MCF 10A (cell line): ENCODE data around the gene ALDH3A2. TPM values are rescaled to one million over a fixed set of nuclear protein-coding genes. Genes with fewer than 3 reads are reported as not detected.

ENCODE experiments used
- BruUV-seq: library from RNA; stranded (reverse); fragments of 400-500 nt; replicated peaks from 2 replicates; lab custom pipeline; 2021; lab: Mats Ljungman, UMichigan
- CTCF ChIA-PET: fragments of 300-600 bp; sonication (Branson Sonifier 250); formaldehyde crosslinking; extraction: SDS; loops from one replicate; lab custom pipeline; 2021; ENCODE audit warnings: antibody characterized with exemption, inconsistent platforms; lab: Yijun Ruan, JAX
- POLR2A ChIA-PET: fragments of 300-600, 350-650 bp; sonication (Branson Sonifier 250); formaldehyde crosslinking; extraction: SDS; loops from one replicate; lab custom pipeline; 2020; ENCODE audit warnings: antibody characterized with exemption, inconsistent platforms; lab: Yijun Ruan, JAX
- DNase-seq: peaks from one replicate; pipeline ENCODE4 v3.0.0-alpha.2; 2018; ENCODE audit not compliant: unreplicated experiment
- H3K27ac Mint-ChIP-seq: one replicate; pipeline ENCODE4 v1.8.0; 2022; ENCODE audit warnings: mild to moderate bottlenecking, low read depth, mixed read lengths; ENCODE audit not compliant: unreplicated experiment
- H3K27me3 Mint-ChIP-seq: one replicate; pipeline ENCODE4 v1.8.0; 2022; ENCODE audit warnings: mixed read lengths; ENCODE audit not compliant: insufficient read depth, unreplicated experiment
- H3K36me3 Mint-ChIP-seq: one replicate; pipeline ENCODE4 v1.8.0; 2022; ENCODE audit warnings: mild to moderate bottlenecking, moderate library complexity, mixed read lengths; ENCODE audit not compliant: insufficient read depth, unreplicated experiment
- H3K4me1 Mint-ChIP-seq: one replicate; pipeline ENCODE4 v1.8.0; 2022; ENCODE audit warnings: mixed read lengths; ENCODE audit not compliant: insufficient read depth, unreplicated experiment
- H3K4me3 Mint-ChIP-seq: one replicate; pipeline ENCODE4 v1.8.0; 2022; ENCODE audit warnings: mild to moderate bottlenecking, moderate library complexity, mixed read lengths; ENCODE audit not compliant: unreplicated experiment
- H3K9me3 Mint-ChIP-seq: one replicate; pipeline ENCODE4 v1.8.0; 2022; ENCODE audit warnings: mixed read lengths; ENCODE audit not compliant: unreplicated experiment
- CTCF ChIP-seq: fragments of 200-600 bp; IDR thresholded peaks from one replicate; pipeline ENCODE4 v1.8.0; 2022; ENCODE audit warnings: antibody characterized with exemption, mild to moderate bottlenecking; ENCODE audit not compliant: unreplicated experiment
- intact Hi-C: fragments of 100-400 bp; cut with micrococcal nuclease; formaldehyde crosslinking; loops from 2 replicates; pipeline ENCODE4 v1.14.1; 2022
- total RNA-seq: library from RNA; stranded (reverse); gene quantifications from 2 replicates; pipeline ENCODE4 v1.2.3, GENCODE V29; 2022

Gene ALDH3A2
- total RNA-seq, 1 experiment from 2014 or later, result 50.9 TPM

DNA sequence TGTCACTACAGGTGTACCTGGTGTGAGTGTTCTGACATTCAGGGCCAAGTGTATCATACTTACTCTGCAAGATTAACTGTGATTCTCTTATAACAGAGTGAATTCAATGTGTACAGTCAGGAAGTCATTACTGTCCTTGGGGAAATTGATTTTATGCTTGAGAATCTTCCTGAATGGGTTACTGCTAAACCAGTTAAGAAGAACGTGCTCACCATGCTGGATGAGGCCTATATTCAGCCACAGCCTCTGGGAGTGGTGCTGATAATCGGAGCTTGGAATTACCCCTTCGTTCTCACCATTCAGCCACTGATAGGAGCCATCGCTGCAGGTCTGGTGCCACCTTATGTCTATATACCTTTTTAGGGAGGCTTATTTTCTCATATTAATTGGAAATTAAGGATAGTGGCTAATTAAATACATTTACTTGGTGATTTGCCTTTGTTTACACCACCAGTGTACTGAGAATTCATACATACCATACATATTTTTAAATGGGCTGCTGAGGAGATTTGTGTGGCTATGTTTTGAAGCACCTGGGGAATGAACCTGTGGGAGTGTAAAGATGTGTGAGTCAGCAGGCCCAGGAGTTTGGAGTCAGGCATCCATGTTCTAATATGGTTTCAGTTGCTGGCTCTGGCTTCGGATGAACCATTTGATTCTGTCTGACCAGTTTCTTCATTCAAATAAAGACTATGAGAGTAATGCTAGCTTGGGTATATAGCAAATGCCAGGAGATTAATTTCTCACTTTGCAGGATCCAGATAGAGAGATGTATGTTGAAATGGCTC lies 3.1 kb downstream of the ALDH3A2 start:
- ChIA-PET POLR2A (interaction anchor here (0.6 to 12.2 kb wide), 14 partner anchors 9 to 296 kb away, joined by 3 to 340 read pairs (median 4); partner anchors contain the start of genes ALDH3A1 and B9D1), CTCF (interaction anchor here (0.6 to 2.6 kb wide), 13 partner anchors 10 to 168 kb away, joined by 3 to 14 read pairs (median 5); no protein-coding TSS in a partner anchor)
- Mint-ChIP-seq H3K4me3 (peak overlapping the region; percentile 97), H3K9me3 (no peaks in the 10 kb centered on the region), H3K27me3 (no peaks in the 10 kb centered on the region), H3K27ac (peak overlapping the region; percentile 97), H3K4me1 (peaks cover 37% of the 10 kb centered on the region), H3K36me3 (peaks cover 49% of the 10 kb centered on the region)
- no TSS peak for BruUV-seq
- DNase-seq, result peak; percentile 45
- no peak for TF ChIP-seq CTCF
- intact Hi-C loops, result no loop called here

DNA sequence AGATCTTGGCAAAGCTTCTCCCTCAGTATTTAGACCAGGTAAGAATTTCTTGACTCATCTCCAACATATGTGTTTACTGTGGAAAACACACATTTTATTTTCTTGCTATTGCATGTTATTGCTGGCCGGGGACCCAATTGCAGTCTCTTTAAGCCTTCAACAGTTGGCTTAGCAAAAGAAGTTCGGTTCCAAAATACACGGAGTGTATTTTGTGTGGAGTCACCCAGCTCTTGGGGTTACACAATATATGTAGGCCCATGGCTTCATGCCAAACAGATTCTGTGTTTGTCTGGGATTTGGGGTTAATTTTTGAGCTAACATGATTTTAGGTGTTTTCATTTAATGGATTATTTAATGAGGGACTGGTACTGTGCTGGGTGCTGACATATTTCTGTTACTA lies 4.0 kb downstream of the ALDH3A2 start:
- intact Hi-C loops, result no loop called here
- H3K27me3 Mint-ChIP-seq, result no peaks in the 10 kb centered on the region
- peaks cover 58% of the 10 kb centered on the region for H3K36me3 Mint-ChIP-seq
- DNase-seq, result peak; percentile 80
- H3K4me1 Mint-ChIP-seq, result peaks cover 28% of the 10 kb centered on the region
- BruUV-seq, result no TSS peak
- no peaks in the 10 kb centered on the region for H3K9me3 Mint-ChIP-seq
- peak overlapping the region; percentile 97 for H3K4me3 Mint-ChIP-seq
- ChIA-PET POLR2A (interaction anchor here (0.6 to 12.2 kb wide), 15 partner anchors 8 to 290 kb away, joined by 3 to 340 read pairs (median 5); partner anchors contain the start of genes ALDH3A1 and B9D1), CTCF (interaction anchor here (0.6 to 2.6 kb wide), 17 partner anchors 9 to 358 kb away, joined by 3 to 14 read pairs (median 5); no protein-coding TSS in a partner anchor)
- TF ChIP-seq CTCF, result no peak
- H3K27ac Mint-ChIP-seq, result peak overlapping the region; percentile 97

DNA sequence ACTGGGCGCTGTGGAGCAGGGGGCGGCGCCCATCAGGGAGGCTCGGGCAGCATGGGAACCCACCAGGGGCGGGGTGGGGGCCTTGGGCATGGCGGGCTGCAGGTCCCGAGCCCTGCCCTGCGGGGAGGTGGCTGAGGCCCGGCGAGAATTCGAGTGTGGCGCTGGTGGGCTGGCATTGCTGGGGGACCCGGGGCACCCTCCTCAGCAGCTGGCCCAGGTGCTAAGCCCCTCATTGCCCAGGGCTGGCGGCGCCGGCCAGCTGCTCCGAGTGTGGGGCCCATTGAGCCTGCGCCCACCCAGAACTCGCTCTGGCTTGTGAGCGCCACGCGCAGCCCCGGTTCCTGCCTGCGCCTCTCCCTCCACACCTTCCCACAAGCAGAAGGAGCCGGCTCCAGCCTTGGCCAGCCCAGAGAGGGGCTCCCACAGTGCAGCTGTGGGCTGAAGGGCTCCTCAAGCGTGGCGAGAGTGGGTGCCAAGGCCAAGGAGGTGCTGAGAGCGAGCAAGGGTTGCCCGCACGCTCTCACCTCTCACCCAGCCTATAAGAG lies 5.9 kb downstream of the ALDH3A2 start:
- CTCF ChIA-PET, result interaction anchor here (0.7 to 1.6 kb wide), 3 partner anchors 62 to 112 kb away, joined by 3 to 8 read pairs (median 7); partner anchors contain the start of gene SLC47A2
- peaks cover 23% of the 10 kb centered on the region for H3K4me1 Mint-ChIP-seq
- no peak for TF ChIP-seq CTCF
- no TSS peak for BruUV-seq
- intact Hi-C loops, result no loop called here
- H3K36me3 Mint-ChIP-seq, result peaks cover 76% of the 10 kb centered on the region
- POLR2A ChIA-PET, result interaction anchor here (0.9 to 12.2 kb wide), 3 partner anchors 8 to 94 kb away, joined by 3 to 340 read pairs (median 4); no protein-coding TSS in a partner anchor
- no peak for DNase-seq
- no peak overlapping the region for H3K4me3 Mint-ChIP-seq
- H3K9me3 Mint-ChIP-seq, result no peaks in the 10 kb centered on the region
- no peak overlapping the region for H3K27ac Mint-ChIP-seq
- H3K27me3 Mint-ChIP-seq, result no peaks in the 10 kb centered on the region

- CTCF ChIA-PET, result interaction anchor here (0.5 to 1.5 kb wide), 5 partner anchors 8 to 141 kb away, joined by 3 to 7 read pairs (median 4); no protein-coding TSS in a partner anchor
- DNase-seq, result no peak
- Mint-ChIP-seq H3K36me3 (peaks cover 81% of the 10 kb centered on the region), H3K27me3 (no peaks in the 10 kb centered on the region), H3K27ac (no peak overlapping the region), H3K4me3 (no peak overlapping the region), H3K9me3 (no peaks in the 10 kb centered on the region), H3K4me1 (peaks cover 23% of the 10 kb centered on the region)
- BruUV-seq, result no TSS peak
- POLR2A ChIA-PET, result interaction anchor here (0.9 to 1.5 kb wide), 3 partner anchors 94 to 98 kb away, joined by 3 to 5 read pairs (median 4); no protein-coding TSS in a partner anchor
- no peak for TF ChIP-seq CTCF
- intact Hi-C loops, result no loop called here
Observed at GRCh38 chr17:19654896-19655295, 6.3 kb downstream of the ALDH3A2 start.
